NCI-H510A treated with DMSO at 0.1 percent for 48 hours (cell line): ENCODE measurements around the gene PLCL2.

Experiments used
- DNase-seq: peaks from one replicate; lab custom pipeline; 2025; lab: John Stamatoyannopoulos, UW

The PLCL2 gene

DNA sequence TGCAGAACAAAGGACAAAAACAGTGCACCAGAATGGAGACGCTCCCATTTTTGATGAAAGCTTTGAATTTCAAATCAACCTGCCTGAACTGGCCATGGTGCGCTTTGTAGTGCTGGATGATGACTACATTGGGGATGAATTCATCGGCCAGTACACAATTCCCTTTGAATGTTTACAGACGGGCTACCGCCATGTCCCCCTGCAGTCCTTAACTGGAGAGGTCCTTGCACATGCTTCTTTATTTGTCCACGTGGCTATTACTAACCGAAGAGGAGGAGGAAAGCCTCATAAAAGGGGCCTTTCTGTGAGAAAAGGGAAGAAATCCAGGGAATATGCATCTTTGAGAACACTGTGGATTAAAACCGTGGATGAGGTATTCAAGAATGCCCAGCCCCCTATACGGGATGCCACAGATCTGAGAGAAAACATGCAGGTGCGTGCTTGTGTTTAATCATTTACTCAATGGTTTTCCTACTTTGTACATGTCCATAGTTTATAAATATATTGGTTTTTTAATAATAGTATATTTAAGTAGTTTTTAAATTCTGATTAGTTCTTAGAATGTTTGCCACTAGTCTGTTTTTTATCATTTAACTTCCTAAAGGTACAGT, 127.1 kb downstream of the PLCL2 start:
- no peak for DNase-seq

DNA sequence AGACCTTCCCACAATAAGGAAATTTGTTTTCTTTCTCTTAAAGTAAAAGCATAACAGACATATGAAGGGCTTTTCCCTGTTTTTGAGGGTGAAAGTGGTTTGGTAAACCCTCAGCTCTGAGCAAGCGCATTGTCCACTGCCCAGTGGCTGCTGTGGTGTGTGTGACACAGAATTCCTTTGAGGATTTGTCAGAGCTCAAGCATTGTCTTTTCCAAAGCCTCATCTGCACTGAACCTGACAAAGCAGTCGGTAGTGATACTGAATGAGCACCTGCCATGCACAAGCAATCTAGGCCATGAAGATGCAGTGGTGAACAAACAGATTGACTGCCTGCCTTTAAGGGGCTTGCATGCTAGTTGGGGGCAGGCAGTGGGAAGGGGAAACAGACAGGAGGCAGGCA, 128.3 kb downstream of the PLCL2 start:
- DNase-seq: no peak

DNA sequence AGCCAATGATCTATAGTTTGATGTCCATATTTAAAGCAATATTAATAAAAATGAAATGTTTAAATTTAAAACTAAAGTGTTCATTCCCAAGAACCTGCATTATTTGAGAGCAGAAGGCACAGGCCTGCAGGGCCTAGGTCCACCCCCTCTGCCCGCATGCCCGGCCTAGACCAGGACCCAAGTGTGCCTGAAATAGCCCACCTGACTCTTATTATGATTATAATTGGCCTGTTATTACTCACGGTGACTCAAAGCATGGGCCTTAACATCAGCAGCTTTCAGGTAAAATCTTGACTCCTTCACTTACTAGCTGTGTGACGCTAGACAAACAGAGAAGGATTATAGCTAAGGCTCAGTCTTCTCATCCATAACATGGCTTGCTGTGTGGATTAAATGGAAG, 128.8 kb downstream of the PLCL2 start:
- no peak for DNase-seq

DNA sequence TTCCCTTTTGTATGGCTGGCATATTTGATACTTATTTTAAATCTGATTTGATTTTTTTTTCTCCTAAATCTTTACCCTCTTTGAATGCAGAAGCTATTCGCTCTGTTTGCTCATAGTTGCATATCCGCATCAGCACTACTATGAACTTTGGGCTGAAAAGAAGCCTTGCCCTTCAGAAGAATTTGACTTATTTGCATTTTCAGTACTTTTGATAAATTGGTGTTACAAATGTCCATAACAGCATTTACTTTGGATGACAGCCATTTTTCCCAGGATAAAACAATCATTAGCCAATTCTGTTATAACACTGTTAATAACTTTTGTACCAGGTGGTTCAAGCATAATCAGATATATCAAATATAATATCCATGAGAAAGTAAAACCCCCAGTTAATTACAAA, 129.5 kb downstream of the PLCL2 start:
- no peak for DNase-seq

DNA sequence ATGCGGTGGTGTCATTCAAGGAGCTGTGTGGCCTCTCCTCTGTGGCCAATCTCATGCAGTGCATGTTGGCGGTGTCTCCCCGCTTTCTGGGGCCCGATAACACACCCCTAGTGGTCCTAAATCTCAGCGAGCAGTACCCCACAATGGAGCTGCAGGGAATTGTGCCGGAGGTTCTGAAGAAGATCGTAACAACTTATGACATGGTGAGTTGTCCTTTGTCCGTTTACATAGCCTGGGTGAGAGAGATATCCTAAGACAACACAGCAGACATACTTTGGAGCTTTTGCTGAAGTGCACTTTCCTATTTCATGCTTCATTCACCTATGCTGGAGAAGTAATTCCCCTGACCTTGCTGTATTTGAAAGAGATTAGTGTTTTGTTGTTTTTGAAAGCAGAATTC, 130.0 kb downstream of the PLCL2 start:
- DNase-seq: no peak

DNA sequence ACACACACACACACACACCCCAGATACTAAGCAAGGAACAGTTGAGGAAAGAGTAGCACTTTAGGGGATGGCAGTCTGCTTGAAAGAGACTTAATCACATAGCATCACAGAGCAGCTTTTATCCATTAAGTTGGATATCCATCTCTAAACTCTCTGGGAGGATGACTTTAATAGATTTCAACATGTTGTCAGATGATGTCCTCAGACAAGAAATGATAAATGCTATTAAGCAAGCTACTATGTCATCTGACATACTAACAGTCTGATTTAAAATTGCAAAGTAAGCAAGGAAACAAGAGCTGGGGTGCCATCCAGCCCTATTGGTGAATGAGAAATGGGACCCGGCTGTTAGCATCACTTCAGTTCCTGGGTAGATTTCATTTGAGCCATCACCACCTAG, 136.9 kb downstream of the PLCL2 start:
- no peak for DNase-seq

DNA sequence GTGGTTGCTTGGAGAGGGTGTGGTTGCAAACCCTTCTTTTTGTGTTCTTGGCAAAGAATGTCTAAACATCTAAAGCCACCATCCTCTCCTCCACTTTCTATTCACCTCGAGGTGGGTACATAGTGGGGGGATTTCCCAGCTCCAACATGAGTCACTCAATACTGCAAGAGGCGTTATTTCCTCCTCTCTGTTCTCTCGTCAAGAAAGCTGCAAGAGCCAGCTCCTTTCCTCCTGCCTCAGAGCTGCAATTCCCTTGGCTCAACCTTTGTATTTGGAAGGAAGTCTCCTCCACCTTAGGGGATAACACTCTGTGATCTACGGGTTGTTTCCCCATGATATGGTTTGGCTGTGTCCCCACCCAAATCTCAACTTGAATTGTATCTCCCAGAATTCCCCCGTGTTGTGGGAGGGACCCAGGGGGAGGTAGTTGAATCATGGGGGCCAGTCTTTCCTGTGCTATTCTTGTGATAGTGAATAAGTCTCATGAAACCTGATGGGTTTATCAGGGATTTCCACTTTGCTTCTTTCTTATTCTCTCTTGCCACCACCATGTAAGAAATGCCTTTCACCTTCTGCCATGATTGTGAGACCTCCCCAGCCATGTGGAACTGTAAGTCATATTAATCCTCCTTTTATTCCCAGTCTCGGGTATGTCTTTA, 138.4 kb downstream of the PLCL2 start:
- DNase-seq: no peak

DNA sequence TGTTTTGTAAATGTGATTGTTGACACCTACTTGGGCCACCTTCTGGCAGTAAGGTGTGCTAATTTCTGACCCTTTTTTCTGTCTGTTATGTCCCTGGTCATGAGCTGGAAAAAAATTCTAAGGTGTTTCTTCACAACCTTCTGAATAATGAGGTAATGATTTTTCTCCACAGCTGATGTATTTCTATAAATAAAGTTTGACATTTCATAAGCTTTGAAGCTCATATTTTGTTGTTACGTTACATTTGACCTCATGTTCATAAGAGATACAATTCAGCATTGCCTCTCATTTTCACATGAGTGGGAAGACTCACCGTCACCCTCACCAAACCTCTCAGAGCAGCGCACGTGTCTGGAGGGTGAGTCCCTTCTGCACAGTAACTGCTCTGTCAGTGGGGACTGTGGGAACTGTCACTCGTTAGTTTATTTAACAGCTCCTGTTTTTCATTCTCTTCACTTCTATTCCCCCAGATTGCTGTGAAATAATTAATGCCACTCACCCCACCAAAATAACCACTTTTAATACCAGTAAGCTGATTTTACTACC, 140.9 kb downstream of the PLCL2 start:
- no peak for DNase-seq

DNA sequence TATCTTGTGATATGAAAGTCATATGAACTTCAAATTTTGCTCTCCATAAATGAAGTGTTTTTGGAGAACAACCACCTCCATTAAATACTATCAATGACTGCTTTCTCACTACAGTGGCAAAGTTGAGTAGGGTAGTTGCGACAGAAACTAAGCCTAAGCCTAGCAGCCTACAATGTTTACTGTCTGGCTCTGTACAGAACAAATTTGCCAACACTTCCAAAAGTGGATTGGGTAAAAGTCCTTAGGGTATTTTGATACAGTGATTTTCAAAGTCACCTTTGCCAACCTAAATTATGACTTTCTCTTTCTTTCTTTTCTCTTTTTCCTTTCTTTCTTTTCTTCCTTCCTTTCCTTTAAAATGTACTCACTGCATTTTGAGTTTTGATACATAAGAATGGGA, 142.6 kb downstream of the PLCL2 start:
- DNase-seq: no peak

DNA sequence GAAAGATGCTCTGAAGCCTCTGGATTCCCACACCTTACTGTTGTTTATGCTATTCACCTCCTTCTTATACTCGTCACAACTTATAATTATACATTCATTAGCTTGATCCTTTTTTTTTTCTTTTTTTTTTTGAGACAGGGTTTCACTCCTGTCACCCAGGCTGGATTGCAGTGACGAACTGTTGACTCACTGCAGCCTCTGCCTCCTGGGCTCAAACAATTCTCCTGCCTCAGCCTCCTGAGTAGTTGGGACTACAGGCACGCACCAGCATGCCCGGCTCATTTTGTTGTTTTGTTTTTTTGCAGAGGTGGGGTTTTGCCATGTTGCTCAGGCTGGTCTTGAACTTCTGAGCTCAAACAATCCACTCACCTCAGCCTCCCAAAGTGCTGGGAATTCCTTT, 143.6 kb downstream of the PLCL2 start:
- DNase-seq: no peak

DNA sequence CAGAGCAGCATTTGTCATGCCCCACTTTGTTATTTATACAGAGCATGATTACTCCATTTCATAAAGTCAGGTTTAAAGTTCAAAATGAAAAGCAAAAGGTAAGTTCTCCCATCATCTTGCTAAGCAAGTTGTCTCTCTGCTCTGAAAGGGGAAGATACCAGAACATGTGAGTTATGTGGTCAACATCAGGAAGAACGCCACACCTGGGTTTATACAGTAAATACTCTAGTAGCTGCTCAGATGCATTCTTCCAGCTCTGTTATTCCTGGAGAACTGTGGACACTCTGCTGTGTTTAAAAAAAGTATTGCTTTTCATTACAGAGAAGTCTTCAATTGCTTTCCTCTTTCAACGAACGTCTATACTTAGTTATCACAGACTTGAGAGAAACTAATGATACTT, 145.7 kb downstream of the PLCL2 start:
- DNase-seq: peak; percentile 5

DNA sequence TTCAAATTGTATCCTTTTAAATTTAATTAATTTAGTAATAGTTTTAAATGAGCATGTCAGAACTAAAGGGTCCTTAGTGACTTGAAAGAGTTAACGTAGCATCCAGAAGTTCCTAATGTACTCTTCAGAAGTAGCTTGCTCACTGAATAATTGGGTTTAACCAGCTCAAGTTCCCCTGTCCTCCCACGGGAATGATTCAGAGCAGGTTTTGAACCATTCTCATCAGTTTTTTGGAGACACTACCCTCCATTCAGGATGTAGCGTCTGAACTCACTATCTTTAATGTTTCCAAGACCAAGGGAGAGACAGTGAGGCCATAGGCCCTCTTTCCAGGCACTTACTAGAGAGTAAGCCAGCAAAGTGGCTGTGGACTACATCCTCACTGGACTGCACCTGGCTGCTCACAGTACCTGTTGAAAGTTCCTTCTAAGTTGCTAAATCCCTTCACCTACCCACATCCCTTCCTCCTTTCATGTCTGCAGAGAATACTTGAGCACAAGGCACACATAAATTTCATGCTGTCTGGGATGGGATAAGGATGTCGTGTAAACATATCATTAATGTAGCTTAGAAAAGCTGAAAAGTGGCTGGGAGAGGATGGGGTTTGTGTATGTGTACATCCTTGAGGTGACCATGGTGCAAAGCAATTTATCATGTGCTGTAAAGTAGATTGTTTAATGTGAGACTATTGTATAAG, 146.3 kb downstream of the PLCL2 start:
- peak; percentile 14 for DNase-seq

DNA sequence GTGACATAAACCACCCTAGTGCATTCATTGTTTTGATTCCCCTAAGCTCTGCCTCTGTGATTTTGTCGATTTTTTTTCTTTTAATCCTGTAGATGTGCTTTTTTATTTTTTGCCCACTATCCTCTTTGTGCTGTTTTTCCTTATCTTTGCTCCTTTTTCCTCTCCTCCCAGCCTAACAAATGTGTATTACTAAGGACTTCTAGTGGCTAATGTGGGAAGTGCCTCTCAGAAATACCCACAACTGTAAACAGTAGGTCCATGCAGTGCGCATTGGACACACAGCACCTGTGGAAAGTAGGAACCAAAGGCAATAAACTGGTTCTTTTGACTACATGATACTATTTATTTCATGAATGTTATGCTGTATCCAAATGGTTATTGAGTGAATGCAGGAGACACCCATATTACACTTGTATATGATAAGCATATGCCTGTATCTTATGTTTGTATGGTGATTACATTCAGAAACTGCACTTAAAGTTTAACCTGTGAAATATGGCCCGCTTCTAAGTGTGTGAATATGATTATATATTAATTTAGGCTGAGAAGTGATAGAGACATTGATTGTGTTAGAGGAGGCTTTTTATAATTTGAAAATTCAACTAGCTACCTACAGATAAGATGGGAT, 147.8 kb downstream of the PLCL2 start:
- peak; percentile 1 for DNase-seq

DNA sequence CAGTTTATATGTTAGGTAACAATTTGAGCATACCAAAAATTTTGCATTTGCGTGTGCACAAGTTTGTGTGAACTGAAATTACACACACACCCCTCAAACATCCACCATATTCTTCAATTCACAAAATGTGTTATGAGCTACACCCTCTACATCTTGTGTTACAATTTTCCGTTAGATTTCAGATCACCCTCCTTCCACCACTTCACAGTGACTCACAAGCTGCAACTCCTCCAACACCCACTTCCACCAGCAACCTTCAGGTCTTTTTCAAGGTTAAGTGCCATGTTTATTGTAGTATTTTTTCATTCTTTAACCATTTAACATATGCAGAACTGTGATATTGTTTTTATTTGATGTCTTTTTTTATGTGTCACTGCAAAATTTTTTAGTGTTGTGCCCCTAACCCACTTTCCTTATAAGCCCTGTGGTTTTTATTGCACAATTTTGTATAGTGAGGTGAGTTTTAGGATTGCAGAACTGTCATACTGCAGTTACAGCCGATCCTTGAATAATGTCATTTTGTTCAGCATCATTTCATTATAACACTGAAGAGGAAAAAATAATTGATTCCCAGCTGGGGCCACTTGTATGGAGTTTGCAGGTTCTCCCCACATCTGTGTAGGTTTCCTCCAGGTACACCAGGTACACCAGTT, 148.9 kb downstream of the PLCL2 start:
- DNase-seq: no peak

DNA sequence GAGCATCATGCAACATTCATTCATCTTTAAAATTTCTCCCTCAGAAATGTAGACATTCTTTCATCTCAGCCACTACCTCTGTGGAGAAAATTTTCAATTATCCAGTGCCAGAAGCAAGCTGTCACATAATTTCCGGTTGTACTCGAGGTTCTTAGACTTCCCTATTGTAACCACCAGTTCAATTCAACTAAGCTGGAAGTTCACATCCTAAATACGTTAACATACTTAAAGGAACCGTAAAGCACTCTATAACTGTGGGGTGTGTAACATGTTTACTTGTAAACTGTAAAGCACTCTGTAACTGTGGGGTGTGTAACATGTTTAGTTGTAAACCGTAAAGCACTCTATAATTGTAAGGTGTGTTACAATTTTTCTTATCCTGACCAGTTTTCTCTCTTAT, 150.3 kb downstream of the PLCL2 start:
- DNase-seq: no peak

DNA sequence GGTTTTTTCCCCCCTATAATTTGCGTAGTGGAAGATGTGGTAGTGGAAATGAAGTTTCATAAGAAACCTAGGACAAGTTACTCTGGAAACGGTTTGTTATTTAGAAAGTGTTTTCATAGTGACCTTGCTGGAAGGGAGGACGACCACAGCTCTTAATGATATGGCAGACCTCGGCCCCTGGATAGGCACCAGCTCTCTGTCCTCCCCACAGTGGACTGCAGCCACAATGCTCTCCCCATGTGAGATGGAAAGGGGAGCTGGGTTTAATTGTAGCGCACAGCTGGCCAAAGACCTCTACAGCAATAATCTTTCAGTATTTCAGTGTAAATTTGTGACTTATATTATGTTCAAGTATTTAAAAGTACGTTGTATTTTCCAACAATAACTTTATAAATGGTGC, 151.2 kb downstream of the PLCL2 start:
- no peak for DNase-seq

DNA sequence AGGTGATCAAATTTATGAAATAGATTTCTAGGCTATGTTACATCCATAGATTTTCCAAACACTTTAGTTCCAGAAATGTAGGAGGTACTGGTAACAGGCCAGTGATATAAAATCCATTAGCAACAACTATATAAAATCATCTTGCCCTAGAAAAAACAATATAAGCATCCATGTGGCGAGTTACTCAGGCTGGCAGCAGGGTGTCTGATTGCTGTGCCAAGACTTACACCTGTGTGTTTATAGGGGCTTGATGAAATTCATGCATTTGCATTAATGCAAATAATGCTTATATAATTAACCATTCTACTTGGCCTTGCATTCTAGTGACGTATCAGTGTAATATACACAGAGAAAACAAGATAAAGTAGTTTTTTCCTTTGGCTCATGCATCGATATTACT, 153.4 kb downstream of the PLCL2 start:
- DNase-seq: no peak

DNA sequence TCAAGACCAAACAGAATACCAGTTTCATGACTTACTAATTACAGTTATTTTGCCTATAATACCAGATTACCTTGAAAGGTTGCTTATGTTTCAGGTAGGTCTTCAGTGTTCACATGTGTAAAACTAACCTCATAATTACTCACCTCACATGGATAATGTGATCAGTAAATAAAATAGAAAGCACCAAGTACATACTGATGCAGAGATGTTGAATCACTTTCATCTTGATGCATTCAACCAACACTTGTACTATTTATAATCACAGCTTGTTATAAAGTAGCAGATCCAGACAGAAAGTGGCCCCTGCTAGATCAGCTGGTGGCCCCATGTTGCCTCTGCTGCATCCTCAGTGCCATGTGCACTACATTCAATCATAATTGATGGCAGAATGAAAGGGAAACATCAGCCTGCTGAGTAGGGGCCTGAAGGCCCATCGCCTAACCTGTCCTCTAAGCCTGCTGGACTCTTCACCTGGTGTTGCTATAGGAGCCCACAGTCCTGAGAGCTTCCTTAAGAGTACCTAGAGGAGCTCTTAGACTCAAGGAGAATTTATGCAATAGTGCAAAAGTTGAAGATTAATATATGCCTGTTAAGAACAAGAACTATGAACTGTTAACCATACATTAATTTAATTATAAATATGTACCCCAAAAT, 154.3 kb downstream of the PLCL2 start:
- DNase-seq: no peak

DNA sequence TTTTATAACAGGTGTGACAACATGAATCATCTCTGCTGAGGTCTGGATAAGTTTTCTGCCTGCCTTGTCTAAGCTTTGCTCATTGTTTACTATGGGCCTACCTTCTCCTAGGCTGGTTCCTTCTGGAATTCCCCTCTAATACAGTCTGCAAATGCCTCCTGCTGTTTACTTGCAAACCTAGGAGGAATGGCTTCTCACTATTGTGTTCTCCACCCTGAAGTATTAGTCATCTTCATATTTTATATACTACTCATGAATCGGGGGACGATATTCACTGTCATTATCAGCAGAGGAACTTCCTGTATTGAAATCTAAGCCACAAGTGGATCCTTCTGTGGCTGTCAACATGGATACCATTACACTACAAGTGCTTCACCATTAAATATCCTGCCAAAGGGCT, 154.8 kb downstream of the PLCL2 start:
- DNase-seq: no peak

DNA sequence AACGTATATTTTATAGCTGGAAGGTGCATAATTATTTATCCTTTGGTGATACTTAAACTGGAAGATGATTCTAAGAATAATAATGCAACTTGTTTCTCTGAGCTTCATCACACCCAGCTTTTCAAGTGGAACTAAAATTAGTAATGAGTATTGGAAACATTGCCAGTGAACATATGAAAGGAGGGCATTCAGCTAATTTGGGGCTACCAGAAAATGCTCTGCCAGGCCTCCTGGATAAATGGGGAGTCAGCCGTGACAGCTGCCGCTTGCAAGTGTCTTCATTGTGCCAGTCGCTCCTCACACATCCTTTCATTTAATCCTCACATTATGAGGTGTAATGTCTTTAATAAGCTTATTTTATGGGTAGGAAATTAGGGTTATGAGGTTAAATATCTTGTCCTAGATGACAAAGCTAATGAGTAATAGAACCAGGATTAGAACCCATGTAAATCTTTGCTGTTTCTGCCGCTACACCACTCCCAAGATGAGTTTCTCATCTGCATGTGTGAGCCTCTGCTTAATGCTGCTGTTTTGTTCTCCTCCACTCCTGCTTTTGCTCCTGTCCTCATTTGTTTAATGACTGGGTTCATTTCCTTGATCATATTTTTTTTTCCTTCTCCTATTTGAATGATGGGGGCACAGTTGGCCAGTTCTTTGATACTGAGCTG, 155.7 kb downstream of the PLCL2 start:
- DNase-seq: no peak

DNA sequence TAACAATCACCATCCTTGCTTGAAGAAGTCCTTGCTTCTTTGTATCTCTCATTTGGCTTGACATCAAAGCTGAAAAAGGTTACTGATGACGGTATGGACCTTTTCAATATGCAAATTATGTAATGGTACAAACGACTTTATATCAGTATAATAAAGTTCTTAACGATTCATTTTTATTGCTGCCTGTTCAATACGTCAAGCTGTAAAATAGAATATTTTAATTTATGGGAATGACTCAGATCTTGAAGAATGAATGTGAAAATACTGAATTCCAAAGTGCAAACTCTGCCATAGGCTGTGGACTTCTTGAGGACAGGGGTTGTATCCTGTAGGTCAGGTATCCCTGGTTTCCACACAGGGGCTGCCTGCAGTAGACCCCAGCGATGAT, 156.2 kb downstream of the PLCL2 start:
- DNase-seq: no peak
